ENCODE results near the gene CDC16.

DNA sequence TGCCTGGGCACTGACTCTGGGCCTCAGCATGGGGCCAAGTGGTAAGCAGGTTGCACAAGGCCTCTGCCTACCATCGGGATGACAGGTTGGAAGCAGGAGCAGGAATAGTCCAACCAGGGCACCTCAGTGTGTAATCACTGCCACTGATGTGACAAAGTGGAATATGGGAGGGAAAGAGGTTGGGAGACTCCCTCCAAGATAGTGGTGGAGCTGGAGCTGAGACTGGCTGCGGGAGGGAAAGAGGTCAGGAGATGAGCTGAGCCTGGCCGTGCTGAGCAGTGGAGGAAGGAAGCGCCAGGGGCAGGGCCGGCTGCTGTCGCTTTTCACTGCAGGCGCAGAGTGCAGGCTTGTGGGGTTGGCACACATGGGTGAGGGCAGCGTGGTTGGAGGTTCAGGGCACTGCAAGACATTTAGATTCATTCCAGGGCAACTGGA, 53.5 kb downstream of the CDC16 start:
- TF ChIP-seq, protein P1, sequence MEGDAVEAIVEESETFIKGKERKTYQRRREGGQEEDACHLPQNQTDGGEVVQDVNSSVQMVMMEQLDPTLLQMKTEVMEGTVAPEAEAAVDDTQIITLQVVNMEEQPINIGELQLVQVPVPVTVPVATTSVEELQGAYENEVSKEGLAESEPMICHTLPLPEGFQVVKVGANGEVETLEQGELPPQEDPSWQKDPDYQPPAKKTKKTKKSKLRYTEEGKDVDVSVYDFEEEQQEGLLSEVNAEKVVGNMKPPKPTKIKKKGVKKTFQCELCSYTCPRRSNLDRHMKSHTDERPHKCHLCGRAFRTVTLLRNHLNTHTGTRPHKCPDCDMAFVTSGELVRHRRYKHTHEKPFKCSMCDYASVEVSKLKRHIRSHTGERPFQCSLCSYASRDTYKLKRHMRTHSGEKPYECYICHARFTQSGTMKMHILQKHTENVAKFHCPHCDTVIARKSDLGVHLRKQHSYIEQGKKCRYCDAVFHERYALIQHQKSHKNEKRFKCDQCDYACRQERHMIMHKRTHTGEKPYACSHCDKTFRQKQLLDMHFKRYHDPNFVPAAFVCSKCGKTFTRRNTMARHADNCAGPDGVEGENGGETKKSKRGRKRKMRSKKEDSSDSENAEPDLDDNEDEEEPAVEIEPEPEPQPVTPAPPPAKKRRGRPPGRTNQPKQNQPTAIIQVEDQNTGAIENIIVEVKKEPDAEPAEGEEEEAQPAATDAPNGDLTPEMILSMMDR (IDR thresholded peaks at IDR 0.05 in 4 of 5, conservative IDR thresholded peaks at IDR 0.05 in 1 of 5), result no peak
- TF ChIP-seq POLR2A (IDR thresholded peaks at IDR 0.05), result no peak

Measured in gastrocnemius medialis (tissue), 4 donors.